Measurements from ENCODE around the gene BLM.
A peak's percentile ranks its signal among the peaks of the same experiment; 100 is the strongest.
"Not testable (repeated sequence)": the region's sequence is repeated elsewhere in the genome, so short reads cannot be mapped to it uniquely, and the experiment has no call there.

The BLM gene

DNA sequence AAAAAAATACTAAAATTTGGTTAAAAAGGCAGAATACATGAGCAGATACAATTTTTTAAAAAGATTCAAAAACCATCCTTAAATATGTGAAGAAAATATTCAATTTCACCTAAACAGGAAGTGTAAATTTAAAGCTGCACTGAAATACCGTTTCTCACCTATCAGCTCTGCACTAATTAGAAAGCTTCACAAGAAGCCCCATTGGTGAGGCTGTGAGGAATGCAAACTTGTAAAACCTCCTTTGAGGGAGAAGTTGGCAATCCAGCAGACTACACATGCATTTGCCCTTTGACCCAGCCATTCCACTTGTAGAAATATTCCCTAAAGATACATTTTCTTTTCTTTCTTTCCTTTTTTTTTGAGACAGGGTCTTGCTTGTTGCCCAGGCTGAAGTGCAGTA is 18.8 kb downstream of the BLM start:
- DNase-seq (ENCODE audit: low spot score), result no peak

DNA sequence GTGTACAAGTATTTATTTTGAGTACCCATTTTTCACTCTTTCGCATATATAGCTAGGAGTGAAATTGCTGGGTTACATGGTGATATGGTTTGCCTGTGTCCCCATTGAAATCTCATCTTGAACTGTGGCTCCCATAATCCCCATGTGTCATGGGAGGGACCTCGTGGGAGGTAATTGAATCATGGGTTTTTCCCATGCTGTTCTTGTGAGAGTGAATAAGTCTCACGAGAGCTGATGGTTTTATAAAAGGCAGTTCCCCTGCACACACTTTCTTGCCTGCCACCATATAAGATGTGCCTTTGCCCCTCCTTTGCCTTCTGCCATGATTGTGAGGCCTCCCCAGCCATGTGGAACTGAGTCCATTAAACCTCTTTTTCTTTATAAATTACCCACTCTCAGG is 23.4 kb downstream of the BLM start:
- DNase-seq (ENCODE audit: low spot score), result not testable (repeated sequence)

DNA sequence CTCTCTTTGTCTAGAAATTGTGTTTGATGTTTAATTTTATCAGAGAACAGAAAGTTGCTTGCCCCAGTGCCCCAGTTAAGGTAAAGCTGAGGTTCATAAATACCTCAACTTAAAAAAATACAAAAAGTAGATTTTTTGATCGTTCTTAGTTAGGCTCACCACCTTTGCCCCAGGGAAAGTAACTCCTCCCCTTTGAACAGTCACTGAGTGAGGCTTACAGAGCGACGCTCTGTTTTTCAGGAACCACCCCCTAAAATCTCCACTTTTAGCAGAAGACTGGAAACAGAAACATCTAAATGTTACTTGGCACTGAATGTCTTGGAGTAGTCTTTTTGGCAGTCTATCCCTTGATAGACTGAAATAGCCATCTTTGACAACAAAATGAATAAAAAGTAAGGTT is 24.9 kb downstream of the BLM start:
- no peak for DNase-seq (ENCODE audit: low spot score)

DNA sequence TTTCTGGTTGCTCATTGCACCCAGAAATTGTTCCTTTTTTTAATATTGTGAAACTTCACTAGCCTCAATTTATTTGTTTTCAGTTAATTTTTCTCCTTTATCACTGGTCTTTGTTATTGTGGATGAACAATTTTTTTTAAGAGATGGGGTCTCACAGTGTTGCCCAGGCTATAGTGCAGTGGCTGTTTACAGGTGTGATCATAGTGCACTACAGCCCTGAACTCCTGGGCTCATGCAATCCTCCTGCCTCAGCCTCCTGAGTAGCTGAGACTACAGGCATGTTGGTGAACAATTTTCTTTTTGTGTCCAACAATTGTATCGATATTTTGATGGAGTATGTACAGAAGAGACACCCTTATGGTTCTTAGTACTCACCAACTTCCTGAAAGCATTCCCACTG is 26.3 kb downstream of the BLM start:
- no peak for DNase-seq (ENCODE audit: low spot score)

DNA sequence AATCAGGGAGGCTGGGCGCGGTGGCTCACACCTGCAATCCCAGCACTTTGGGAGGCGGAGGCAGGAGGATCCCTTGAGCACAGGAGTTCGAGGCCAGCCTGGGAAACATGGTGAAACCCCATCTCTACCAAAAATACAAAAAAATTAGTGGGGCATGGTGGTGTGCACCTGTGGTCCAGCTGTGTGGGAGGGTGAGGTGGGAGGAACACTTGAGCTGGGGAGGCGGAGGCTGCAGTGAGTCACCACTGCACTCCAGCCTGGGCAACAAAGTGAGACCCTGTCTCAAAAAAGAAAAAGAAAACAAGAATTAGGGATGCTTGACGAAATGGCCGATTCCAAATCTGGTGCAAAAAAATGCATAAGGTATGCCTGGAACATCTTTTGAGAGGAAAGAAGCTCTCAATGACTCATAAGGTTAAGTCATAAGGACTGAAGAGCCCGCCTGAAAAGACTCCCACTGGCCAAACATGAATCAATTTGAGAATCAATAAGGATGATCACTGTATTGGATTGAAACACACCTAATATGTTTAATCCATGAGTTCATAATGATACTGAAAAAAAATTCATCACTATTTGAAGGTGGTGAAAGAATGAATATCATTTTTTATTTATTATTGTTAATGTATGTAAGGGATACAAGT is 27.7 kb downstream of the BLM start:
- no peak for DNase-seq (ENCODE audit: low spot score)

DNA sequence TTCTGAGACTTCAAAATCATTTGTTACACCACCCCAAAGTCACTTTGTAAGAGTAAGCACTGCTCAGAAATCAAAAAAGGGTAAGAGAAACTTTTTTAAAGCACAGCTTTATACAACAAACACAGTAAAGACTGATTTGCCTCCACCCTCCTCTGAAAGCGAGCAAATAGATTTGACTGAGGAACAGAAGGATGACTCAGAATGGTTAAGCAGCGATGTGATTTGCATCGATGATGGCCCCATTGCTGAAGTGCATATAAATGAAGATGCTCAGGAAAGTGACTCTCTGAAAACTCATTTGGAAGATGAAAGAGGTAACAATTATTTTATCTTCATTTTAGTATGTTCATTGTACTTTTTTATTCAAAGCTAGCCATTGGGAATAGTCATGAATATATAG is 32.6 kb downstream of the BLM start:
- DNase-seq (ENCODE audit: low spot score), result no peak

DNA sequence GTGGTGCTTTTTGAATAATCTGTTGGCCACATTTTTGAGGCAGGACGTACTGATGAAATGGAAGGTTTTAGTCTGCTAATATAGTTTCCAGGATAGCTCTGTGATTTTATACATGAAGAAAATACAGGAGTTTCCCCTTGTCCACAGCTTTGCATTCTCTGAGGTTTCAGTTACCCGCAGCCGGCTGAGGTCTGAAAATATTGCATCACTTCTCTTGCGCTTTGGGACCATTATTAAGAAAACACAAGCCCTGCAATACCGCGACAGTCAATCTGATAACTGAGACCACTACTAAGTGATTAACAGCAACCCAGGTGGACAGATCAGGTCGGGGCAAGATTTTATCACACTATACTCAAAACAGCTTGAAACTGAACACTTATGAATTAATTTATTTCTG is 33.0 kb downstream of the BLM start:
- DNase-seq (ENCODE audit: low spot score), result no peak

DNA sequence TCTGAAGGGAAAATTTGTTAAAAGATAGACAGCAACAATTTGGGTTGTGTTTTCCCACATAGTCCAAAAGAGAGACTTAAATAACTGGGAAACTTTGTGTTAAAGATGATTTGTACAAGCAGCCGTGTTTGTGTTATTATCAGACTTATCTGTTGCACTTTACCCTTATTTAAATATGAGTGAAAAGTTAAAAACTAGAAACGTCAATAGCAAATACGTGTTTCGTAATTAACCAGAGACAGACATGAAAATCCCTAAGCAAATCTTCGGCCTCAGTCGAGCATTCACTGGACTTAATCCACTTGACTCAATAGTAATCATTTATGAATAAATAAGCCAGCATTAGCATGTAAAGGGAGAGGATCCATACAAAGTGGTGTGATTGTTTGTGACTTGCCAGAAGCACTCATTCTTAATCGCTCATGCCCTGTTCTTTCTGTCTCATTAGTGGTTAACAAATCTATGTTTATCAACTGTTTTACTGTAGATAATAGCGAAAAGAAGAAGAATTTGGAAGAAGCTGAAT is 34.2 kb downstream of the BLM start:
- DNase-seq (ENCODE audit: low spot score), result no peak

DNA sequence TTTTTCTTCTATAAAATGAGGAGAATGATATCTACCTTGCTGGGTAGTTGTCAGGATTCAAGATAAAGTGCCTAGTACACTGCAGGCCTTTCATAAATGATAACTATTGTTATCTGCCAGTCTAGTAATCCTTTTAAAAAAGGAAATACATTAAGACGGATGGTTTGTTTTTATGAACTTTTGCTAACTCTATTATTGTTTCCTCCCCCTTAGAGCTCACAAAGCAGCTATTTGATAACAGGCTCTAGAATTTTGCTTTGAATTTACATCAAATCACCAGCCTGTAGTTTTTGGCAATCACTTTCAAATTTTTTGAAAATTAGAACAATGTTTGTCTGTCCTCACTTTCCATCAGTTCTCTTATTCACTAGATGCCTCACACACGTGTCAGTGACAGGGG is 39.8 kb downstream of the BLM start:
- DNase-seq (ENCODE audit: low spot score), result no peak

DNA sequence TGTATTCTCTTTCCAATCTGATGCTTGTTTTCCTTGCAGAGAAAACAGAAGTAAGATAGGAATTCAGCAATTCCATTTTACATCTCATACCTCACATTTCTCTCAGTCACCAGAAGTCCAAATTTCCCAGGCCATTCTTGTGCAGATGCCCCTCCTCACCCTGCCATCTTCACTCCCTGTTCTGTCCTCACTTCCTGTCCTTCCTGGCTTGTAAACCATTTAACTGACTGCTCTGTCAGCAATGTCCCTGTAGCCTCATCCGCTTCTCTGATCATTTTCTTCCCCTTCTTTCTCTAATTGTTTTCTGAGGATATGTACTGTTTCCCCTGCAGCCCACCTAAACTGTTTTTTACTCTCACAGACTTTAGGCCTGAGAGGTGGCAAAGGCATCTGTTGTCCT is 40.3 kb downstream of the BLM start:
- DNase-seq (ENCODE audit: low spot score), result no peak

DNA sequence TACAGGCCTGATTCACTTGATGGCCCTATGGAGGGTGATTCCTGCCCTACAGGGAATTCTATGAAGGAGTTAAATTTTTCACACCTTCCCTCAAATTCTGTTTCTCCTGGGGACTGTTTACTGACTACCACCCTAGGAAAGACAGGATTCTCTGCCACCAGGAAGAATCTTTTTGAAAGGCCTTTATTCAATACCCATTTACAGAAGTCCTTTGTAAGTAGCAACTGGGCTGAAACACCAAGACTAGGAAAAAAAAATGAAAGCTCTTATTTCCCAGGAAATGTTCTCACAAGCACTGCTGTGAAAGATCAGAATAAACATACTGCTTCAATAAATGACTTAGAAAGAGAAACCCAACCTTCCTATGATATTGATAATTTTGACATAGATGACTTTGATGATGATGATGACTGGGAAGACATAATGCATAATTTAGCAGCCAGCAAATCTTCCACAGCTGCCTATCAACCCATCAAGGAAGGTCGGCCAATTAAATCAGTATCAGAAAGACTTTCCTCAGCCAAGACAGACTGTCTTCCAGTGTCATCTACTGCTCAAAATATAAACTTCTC is 43.6 kb downstream of the BLM start:
- no peak for DNase-seq (ENCODE audit: low spot score)

DNA sequence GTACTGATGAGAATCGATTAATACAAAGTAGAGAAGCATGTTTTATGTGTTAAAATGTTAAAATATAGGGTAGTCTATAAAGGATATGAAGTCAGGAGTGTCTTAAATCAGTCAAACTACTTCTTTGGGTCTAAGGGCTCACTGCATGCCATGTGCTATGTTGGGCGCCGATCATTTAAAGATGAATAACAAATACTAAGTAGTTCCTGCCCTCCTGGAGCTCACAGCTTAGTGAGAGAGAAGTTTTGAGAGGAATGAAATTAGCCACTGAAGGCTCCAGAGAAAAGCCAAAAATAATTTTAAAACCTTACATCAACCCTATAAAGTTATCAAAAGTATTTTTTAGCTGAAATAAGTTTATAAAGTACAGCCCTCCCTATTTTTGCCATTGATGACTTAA is 44.5 kb downstream of the BLM start:
- DNase-seq (ENCODE audit: low spot score), result no peak

DNA sequence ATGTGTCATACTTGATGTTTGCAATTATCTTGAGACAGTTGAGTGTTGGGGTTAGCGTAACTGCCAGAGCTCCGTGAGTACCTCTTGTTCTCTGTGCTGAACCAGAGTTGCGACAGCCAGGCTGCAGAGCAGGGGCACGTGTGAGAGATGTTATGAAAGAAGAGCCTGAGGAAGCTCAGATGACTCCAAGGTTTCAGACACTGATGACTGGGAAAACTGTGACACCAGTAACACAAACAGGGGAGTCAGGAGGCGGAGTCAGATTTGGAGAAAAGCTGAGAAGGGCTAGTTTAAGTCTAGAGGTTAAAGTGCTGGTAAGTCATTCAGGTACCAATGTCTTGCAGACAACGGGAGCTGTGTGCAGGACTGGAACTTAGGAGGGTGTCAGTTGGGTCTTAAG is 45.0 kb downstream of the BLM start:
- DNase-seq (ENCODE audit: low spot score), result no peak

DNA sequence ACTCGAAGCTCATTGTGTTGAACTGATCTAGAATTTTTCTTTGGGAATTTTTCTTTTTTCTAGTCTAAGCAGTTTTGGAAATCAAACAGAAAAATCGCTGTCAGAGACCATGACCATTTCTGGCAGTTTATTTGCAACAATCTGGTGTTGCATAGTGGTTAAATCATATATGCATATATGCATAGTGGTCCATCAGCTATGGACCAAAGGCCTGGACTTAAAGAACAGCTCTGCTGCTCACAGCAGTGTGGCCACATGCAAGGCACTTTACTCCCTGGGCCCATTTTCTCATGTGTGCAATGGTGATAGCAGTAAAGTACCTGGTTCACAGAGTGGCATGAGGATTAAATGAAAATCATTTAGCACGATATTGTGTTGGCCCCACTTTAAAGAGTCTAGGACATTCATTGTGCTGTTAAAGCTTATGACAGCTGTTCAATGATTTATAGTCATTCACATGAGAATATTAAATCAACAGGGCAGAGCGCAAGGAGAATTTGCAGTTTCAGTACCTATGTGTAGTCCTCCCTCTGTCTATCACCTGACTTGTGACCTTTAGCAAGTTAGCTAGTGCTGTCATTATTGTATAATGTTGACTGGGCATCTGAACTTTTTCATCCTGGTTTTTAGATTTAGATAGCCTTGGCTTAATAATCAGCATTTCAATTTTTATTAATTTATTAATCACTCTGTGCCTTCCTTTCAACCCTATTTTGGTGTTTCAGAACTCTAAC is 46.4 kb downstream of the BLM start:
- DNase-seq (ENCODE audit: low spot score), result no peak

DNA sequence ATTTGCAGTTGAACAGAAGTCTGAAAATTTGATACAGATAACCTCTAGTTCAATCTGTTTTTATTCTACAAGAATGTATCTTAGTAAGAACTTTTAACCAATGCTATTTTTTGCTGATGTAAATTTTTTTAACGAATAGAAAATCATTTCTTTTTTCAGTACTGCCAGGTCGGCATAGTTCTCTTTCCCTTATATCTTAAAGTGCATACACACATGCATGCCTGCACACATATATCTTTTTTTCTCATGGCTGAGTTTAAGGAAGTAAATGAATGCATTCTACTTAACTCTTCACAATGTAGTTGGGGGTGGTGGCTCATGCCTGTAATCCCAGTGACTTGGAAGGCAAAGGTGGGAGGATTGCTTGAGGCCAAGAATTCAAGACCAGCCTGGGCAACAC is 48.4 kb downstream of the BLM start:
- DNase-seq (ENCODE audit: low spot score), result no peak

DNA sequence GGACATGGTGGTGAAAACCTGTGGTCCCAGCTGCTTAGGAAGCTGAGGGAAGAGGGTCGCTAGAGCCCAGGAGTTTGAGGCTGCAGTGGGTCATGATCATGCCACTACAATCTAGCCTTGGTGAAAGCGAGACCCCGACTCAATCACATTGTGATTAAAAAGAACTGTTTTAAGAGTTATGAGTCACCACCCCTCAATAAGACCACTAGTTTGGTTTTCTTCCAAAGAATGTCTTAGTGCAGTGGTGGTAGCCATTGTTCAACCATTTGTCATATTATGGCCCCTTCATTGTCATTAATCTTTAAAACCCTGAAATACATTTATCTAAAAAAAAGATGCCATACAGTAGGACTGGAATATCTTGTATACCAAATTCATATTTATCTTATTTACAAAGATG is 48.8 kb downstream of the BLM start:
- no peak for DNase-seq (ENCODE audit: low spot score)

DNA sequence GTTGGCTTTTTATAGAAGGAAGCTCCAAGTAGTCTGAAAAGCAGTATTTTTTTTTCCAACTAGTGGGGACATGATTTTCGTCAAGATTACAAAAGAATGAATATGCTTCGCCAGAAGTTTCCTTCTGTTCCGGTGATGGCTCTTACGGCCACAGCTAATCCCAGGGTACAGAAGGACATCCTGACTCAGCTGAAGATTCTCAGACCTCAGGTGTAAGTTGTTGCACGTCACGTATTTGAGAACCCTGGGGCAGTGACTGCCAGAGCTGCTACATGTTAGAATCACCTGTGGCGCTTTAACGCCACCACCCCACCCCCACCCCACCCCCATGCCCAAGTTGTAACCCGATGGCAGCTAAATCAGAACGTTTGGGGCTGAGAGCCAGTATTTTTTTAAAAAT is 52.2 kb downstream of the BLM start:
- DNase-seq (ENCODE audit: low spot score), result no peak

DNA sequence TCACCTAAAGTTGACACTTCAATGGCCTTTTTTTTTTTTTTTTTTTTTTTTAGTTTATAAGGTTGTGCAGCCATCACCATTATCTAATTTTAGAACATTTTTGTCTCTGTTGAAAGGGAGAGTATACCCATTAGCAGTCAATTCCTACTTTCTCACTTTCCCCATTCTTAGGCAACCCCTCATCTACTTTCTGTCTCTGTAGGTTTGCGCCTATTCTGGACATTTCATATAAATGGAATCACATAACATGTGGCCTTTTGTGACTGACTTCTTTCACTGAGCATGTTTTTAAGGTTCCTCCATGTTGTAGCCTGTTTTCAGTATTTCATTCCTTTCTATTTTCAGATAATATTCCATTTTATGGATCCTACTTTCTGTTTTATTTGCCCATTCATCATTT is 56.3 kb downstream of the BLM start:
- no peak for DNase-seq (ENCODE audit: low spot score)

DNA sequence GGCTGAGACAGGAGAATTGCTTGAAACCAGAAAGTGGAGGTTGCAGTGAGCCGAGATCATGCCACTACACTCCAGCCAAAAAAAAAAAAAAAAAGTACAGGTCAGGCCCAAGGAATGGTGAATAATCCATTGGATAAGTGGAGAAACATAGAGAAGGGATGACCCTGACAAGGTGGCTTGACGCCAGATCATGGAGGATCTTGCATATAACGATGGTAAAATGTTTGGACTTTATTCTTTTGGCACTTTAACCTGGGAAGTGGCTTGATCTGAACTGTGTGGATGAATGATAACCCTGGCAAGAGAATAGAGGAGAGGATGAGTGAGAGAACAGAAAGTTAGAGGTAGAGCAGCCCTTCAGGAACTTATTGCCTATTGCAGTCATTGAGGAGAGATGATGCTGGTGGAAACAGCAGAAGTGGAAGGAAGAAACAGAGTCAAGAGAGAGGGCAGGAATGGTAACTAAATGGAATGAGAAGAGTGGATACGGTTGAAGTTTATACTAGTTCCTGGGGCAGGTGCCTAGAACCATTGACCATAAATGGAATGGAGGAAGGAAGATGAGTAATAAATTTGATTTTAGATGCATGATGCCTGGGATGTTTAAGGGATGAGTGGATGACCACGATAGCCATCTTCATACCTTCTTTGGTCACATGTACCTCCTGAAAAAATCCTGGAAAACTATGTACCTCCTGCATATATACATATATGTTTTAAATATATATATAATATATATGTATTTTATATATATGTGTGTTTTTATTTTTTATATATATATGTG is 57.8 kb downstream of the BLM start:
- peak; percentile 80 for DNase-seq (ENCODE audit: low spot score)

DNA sequence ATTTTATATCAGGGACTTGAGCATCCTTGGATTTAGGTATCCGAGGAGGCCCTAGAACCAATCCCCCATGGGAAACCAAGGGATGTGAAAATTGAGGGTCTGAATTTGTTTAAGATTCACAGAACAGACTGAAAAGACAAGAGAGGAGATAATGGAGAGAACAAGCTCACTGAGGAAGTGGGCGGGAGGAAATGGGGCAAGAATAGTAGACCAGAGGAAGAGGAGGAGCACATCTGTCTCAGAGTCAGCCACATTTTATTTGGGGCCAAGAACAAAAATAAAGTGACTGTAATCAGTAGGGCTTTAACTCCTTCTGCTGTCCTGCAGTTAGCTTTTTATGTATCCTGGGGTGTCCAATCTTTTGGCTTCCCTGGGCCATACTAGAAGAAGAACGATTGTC is 63.8 kb downstream of the BLM start:
- DNase-seq (ENCODE audit: low spot score), result no peak

DNA sequence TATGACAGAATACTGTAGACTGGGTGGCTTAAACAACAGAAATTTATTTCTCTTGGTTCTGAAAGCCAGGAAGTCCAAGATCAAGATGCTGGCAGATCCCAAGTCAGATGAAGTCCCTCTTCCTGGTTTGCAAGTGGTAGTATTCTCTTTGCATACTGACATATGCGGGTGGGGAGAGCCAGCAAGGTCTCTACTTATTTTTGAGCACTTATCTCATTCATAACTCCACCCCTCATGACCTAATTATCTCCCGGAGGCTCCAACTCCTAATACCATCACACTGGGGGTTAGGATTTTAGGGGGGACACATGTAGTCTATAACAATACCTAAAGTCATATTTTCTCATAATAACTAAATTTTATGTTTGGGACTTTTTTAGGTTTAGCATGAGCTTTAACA is 65.3 kb downstream of the BLM start:
- DNase-seq (ENCODE audit: low spot score), result no peak

DNA sequence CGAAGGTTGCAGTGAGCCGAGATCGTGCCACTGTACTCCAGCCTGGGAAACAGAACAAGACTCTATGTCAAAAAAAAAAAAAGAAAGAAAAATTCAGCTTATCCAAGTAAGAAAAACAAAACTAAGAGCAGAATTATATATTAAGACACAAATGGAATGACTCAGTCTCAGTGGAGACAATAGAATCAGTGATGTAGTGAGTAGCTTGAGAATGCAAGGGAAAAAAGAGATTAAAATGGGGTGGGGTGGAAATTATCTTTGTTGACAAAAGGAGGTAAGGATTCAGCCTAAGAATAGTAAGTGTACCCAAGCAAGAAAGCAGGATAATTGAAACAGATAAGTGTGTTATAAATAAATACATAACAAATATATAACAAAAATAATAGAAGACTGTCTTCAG is 70.7 kb downstream of the BLM start:
- no peak for DNase-seq (ENCODE audit: low spot score)

DNA sequence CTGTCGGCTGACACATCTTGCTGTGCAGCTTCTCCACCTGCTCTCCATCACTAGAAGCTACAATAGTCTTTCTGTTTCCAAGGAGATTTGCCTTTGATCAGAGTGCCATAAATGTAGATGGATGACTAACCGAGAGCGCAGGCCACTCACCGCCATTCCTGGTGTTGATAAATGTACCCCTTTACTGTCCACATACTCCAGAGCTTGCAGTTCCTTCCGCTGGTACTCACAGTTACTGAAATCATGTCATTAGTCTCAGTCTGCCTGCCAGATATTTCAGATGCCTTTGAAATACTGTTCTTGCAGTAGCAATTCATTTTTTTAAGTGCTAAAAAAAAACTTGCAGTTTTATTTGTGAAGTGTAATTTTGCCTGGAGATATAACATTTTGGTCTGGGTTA is 72.3 kb downstream of the BLM start:
- peak; percentile 69 for DNase-seq (ENCODE audit: low spot score)
